IMR-90 (cell line): Measurements from ENCODE around the gene BAZ2B. TPM values are rescaled to one million over a fixed set of nuclear protein-coding genes. Genes with fewer than 3 reads are reported as not detected.

Experiments
- ATAC-seq: fragments of 200-7000 bp; cut with Tn5 transposase; 2 replicates; pipeline ENCODE4 v1.9.1; 2020; ENCODE audit warnings: low read depth, mild to moderate bottlenecking, moderate library complexity
- BruUV-seq: library from RNA; stranded (reverse); fragments of 400-500 nt; replicated peaks from 2 replicates; lab custom pipeline; 2021; lab: Mats Ljungman, UMichigan
- CTCF ChIA-PET: fragments of 300-600 bp; formaldehyde crosslinking; extraction: SDS; loops from one replicate; lab custom pipeline; 2021; ENCODE audit warnings: antibody characterized with exemption; lab: Yijun Ruan, JAX
- POLR2A ChIA-PET: fragments of 300-600 bp; sonication (Branson Sonifier 250); formaldehyde crosslinking; loops from one replicate; lab custom pipeline; 2022; ENCODE audit warnings: antibody characterized with exemption; ENCODE audit not compliant: unreplicated experiment; lab: Charles Lee
- DNase-seq: peaks from one replicate; pipeline ENCODE4 v3.0.0; 2013
- H2AFZ ChIP-seq: replicated peaks from 2 replicates; pipeline ENCODE3; 2013; ENCODE audit warnings: low read length, mild to moderate bottlenecking; ENCODE audit not compliant: poor library complexity
- H2AK5ac ChIP-seq: 2 replicates; pipeline ENCODE4 v1.6.1; 2013; ENCODE audit warnings: low read depth, low read length, inconsistent platforms
- H2AK9ac ChIP-seq: replicated peaks from 2 replicates; pipeline ENCODE3; 2013; ENCODE audit warnings: mild to moderate bottlenecking, low read depth, low read length, moderate library complexity; ENCODE audit not compliant: poor library complexity
- H2BK120ac ChIP-seq: 2 replicates; pipeline ENCODE4 v1.6.1; 2013; ENCODE audit warnings: low read depth, low read length, inconsistent platforms
- H2BK15ac ChIP-seq: 3 replicates; pipeline ENCODE4 v1.6.1; 2013; ENCODE audit warnings: low read depth, low read length, inconsistent platforms
- H2BK20ac ChIP-seq: 2 replicates; pipeline ENCODE4 v1.6.1; 2013; ENCODE audit warnings: low read depth, mild to moderate bottlenecking, inconsistent platforms, low read length, moderate library complexity
- H2BK5ac ChIP-seq: 2 replicates; pipeline ENCODE4 v1.6.1; 2013; ENCODE audit warnings: mild to moderate bottlenecking, low read depth, low read length, inconsistent platforms; ENCODE audit not compliant: poor library complexity, severe bottlenecking
- H3K14ac ChIP-seq: replicated peaks from 2 replicates; pipeline ENCODE4 v1.6.1; 2013; ENCODE audit warnings: low read depth, low read length, inconsistent platforms
- H3K18ac ChIP-seq: 2 replicates; pipeline ENCODE4 v1.6.1; 2013; ENCODE audit warnings: low read depth, low read length, control low read depth
- H3K23ac ChIP-seq: 2 replicates; pipeline ENCODE4 v1.6.1; 2013; ENCODE audit warnings: low read depth, low read length, inconsistent platforms
- H3K27ac ChIP-seq: 2 replicates; pipeline ENCODE4 v1.5.1; 2013; ENCODE audit warnings: mild to moderate bottlenecking, control low read depth, low read length; ENCODE audit not compliant: insufficient read depth
- H3K27me3 ChIP-seq: 2 replicates; pipeline ENCODE4 v1.6.1; 2013; ENCODE audit warnings: low read length; ENCODE audit not compliant: control insufficient read depth, insufficient read depth
- H3K36me3 ChIP-seq: 2 replicates; pipeline ENCODE4 v1.6.1; 2013; ENCODE audit warnings: low read length, mixed read lengths; ENCODE audit not compliant: control insufficient read depth, insufficient read depth
- H3K4ac ChIP-seq: 2 replicates; pipeline ENCODE4 v1.6.1; 2013; ENCODE audit warnings: low read depth, low read length, inconsistent platforms
- H3K4me1 ChIP-seq: 2 replicates; pipeline ENCODE4 v1.6.1; 2013; ENCODE audit warnings: low read length, mixed read lengths; ENCODE audit not compliant: control insufficient read depth, insufficient read depth
- H3K4me2 ChIP-seq: 2 replicates; pipeline ENCODE4 v1.6.1; 2013; ENCODE audit warnings: low read depth, mild to moderate bottlenecking, control low read depth, low read length, moderate library complexity
- H3K4me3 ChIP-seq: 2 replicates; pipeline ENCODE4 v1.5.1; 2013; ENCODE audit warnings: low read depth, mild to moderate bottlenecking, control low read depth, low read length, moderate library complexity; ENCODE audit not compliant: insufficient read depth
- H3K56ac ChIP-seq: 2 replicates; pipeline ENCODE4 v1.6.1; 2013; ENCODE audit warnings: low read length, inconsistent platforms; ENCODE audit not compliant: insufficient read depth; ENCODE audit errors: extremely low read depth
- H3K79me1 ChIP-seq, 2 experiments: 2 replicates each; pipeline ENCODE4 v1.6.1; 2013; ENCODE audit warnings: low read length in 2 of 2, inconsistent platforms in 1 of 2, low read depth in 1 of 2
- H3K9ac ChIP-seq: 2 replicates; pipeline ENCODE4 v1.6.1; 2013; ENCODE audit warnings: low read depth, low read length, control low read depth
- H3K9me1 ChIP-seq: 2 replicates; pipeline ENCODE4 v1.6.1; 2013; ENCODE audit warnings: low read length, inconsistent platforms; ENCODE audit not compliant: insufficient read depth
- H3K9me3 ChIP-seq: 2 replicates; pipeline ENCODE4 v1.6.1; 2013; ENCODE audit warnings: low read length; ENCODE audit not compliant: control insufficient read depth, insufficient read depth
- H4K20me1 ChIP-seq: 2 replicates; pipeline ENCODE4 v1.6.1; 2013; ENCODE audit warnings: low read length, inconsistent platforms; ENCODE audit not compliant: insufficient read depth
- H4K5ac ChIP-seq: 2 replicates; pipeline ENCODE4 v1.6.1; 2013; ENCODE audit warnings: mild to moderate bottlenecking, low read depth, low read length, control low read depth
- H4K8ac ChIP-seq, 2 experiments: 2 replicates each; pipeline ENCODE4 v1.6.1; 2013; ENCODE audit warnings: low read depth in 2 of 2, low read length in 2 of 2, control low read depth in 1 of 2, inconsistent platforms in 1 of 2
- H4K91ac ChIP-seq: 2 replicates; pipeline ENCODE4 v1.6.1; 2013; ENCODE audit warnings: low read depth, low read length, inconsistent platforms; ENCODE audit not compliant: insufficient read depth
- CEBPB ChIP-seq: IDR thresholded peaks from 2 replicates; pipeline ENCODE4 v1.6.1; 2012; ENCODE audit warnings: low read depth, low read length, improper control_type of control experiment
- CHD1 ChIP-seq: IDR thresholded peaks from 2 replicates; pipeline ENCODE4 v1.6.1; 2012; ENCODE audit warnings: low read depth, low read length, improper control_type of control experiment
- FOS ChIP-seq: fragments of 150-350 bp; IDR thresholded peaks from 2 replicates; pipeline ENCODE4 v1.6.1; 2016; ENCODE audit warnings: low read depth, low read length
- MAFK ChIP-seq: IDR thresholded peaks from 2 replicates; pipeline ENCODE4 v1.6.1; 2012; ENCODE audit warnings: low read depth, low read length, improper control_type of control experiment
- MXI1 ChIP-seq: IDR thresholded peaks from 2 replicates; pipeline ENCODE4 v1.6.1; 2012; ENCODE audit warnings: low read depth, mild to moderate bottlenecking, low read length, moderate library complexity, borderline replicate concordance
- POLR2A ChIP-seq: IDR thresholded peaks from 2 replicates; pipeline ENCODE4 v1.6.1; 2012; ENCODE audit warnings: mild to moderate bottlenecking, low read depth, low read length
- RFX5 ChIP-seq: IDR thresholded peaks from 2 replicates; pipeline ENCODE4 v1.8.0; 2012; ENCODE audit warnings: low read depth, mild to moderate bottlenecking, low read length, moderate library complexity
- SMC3 ChIP-seq: fragments of 150-350 bp; IDR thresholded peaks from 2 replicates; pipeline ENCODE4 v1.6.1; 2016; ENCODE audit warnings: low read depth, mild to moderate bottlenecking, antibody characterized with exemption, low read length, moderate library complexity
- WGBS, 2 experiments: methylation state at CpG; one replicate each; pipeline versions ENCODE4 v1.1.5 to v1.1.7; 2013; ENCODE audit warnings: missing lambda C conversion rate in 2 of 2; ENCODE audit not compliant: insufficient read length in 1 of 2; ENCODE audit errors: extremely low coverage in 2 of 2; 5-methylcytosine and 5-hydroxymethylcytosine counted together
- dilution Hi-C: fragments of 300-500 bp; cut with HindIII; formaldehyde crosslinking; loops from one replicate; pipeline ENCODE4 v1.14.3; 2018; ENCODE audit warnings: low sequenced_read_pairs; ENCODE audit not compliant: unreplicated experiment
- in situ Hi-C: fragments of 300-500 bp; cut with MboI; formaldehyde crosslinking; loops from 3 replicates; pipeline ENCODE4 v1.14.3; 2019; ENCODE audit warnings: low sequenced_read_pairs, inconsistent platforms, mixed read lengths
- intact Hi-C: fragments of 100-400 bp; cut with micrococcal nuclease; formaldehyde crosslinking; loops from 2 replicates; pipeline ENCODE4 v1.10.0; 2022
- polyA plus RNA-seq, 3 experiments: library from polyadenylated mRNA; depleted of rRNA; stranded (reverse); fragments of >200 nt; gene quantifications; 2 replicates each; pipeline ENCODE4 v1.2.3, GENCODE V29; 2012; ENCODE audit warnings: low replicate concordance in 1 of 3
- total RNA-seq: library from RNA; depleted of rRNA; stranded (reverse); fragments of >200 nt; gene quantifications from 2 replicates; pipeline ENCODE4 v1.2.3, GENCODE V29; 2012
- TF ChIP-seq, protein P1 (sequence below): conservative IDR thresholded peaks from 2 replicates; pipeline ENCODE4 v1.5.1; 2012; ENCODE audit warnings: mild to moderate bottlenecking, low read depth, low read length, improper control_type of control experiment
- TF ChIP-seq, protein P2 (sequence below): fragments of 150-350 bp; IDR thresholded peaks from 2 replicates; pipeline ENCODE4 v1.6.1; 2016; ENCODE audit warnings: low read depth, mild to moderate bottlenecking, low read length, moderate library complexity, borderline replicate concordance
- TF ChIP-seq, protein P3 (sequence below): fragments of 150-350 bp; IDR thresholded peaks from 2 replicates; pipeline ENCODE4 v1.6.1; 2017; ENCODE audit warnings: mild to moderate bottlenecking, antibody characterized with exemption, low read length, low read depth

BAZ2B gene
- total and polyA plus RNA-seq, 2 of the 4 experiments (the other 2 are of a cell fraction): 8.9 to 42.1 TPM

DNA sequence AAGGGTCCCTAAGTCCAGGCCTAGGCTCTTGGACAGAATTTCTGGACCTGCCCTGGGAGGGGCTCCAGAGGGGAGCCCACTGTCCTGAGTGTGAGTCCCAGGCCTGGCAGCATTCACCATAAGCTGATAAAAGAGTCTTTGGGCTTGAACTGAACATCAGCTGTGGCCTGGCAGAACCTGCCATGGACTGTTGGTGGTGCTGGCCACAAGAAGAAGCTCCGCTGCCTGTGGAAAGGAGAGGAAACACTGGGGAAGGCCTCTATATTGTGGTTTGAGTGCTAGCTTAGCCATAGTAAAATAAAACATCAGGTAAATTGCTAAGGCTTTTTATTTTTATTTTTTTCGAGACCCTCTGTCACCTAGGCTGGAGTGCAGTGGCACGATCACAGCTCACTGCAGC lies 20.9 kb upstream of the BAZ2B start:
- dilution Hi-C loops: no loop called here
- peaks cover 5% of the 10 kb centered on the region for H3K4me1 ChIP-seq
- H4K5ac ChIP-seq: no peak overlapping the region
- intact Hi-C loops: no loop called here
- no peak overlapping the region for H2BK5ac ChIP-seq
- H3K23ac ChIP-seq: no peak overlapping the region
- no peak overlapping the region for H2BK120ac ChIP-seq
- in situ Hi-C loops: no loop called here
- H3K18ac ChIP-seq: no peak overlapping the region
- no peak overlapping the region for H3K4me2 ChIP-seq
- no peak overlapping the region for H3K9ac ChIP-seq
- BruUV-seq: no TSS peak
- POLR2A ChIA-PET: no interaction called here
- DNase-seq (no peak), ATAC-seq (no peak)
- H2BK20ac ChIP-seq: no peak overlapping the region
- no peak overlapping the region for H2AK9ac ChIP-seq
- H3K9me1 ChIP-seq: peaks cover 3% of the 10 kb centered on the region; the same call in 1 of the 2 replicates
- no peak overlapping the region for H3K27ac ChIP-seq
- TF ChIP-seq FOS: no peak
- TF ChIP-seq, protein P1, sequence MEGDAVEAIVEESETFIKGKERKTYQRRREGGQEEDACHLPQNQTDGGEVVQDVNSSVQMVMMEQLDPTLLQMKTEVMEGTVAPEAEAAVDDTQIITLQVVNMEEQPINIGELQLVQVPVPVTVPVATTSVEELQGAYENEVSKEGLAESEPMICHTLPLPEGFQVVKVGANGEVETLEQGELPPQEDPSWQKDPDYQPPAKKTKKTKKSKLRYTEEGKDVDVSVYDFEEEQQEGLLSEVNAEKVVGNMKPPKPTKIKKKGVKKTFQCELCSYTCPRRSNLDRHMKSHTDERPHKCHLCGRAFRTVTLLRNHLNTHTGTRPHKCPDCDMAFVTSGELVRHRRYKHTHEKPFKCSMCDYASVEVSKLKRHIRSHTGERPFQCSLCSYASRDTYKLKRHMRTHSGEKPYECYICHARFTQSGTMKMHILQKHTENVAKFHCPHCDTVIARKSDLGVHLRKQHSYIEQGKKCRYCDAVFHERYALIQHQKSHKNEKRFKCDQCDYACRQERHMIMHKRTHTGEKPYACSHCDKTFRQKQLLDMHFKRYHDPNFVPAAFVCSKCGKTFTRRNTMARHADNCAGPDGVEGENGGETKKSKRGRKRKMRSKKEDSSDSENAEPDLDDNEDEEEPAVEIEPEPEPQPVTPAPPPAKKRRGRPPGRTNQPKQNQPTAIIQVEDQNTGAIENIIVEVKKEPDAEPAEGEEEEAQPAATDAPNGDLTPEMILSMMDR: no peak
- no peak for TF ChIP-seq MXI1
- no peak for TF ChIP-seq RFX5
- TF ChIP-seq, protein P2, sequence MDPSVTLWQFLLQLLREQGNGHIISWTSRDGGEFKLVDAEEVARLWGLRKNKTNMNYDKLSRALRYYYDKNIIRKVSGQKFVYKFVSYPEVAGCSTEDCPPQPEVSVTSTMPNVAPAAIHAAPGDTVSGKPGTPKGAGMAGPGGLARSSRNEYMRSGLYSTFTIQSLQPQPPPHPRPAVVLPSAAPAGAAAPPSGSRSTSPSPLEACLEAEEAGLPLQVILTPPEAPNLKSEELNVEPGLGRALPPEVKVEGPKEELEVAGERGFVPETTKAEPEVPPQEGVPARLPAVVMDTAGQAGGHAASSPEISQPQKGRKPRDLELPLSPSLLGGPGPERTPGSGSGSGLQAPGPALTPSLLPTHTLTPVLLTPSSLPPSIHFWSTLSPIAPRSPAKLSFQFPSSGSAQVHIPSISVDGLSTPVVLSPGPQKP: no peak
- TF ChIP-seq SMC3: no peak
- no peak for TF ChIP-seq MAFK
- TF ChIP-seq, protein P3, sequence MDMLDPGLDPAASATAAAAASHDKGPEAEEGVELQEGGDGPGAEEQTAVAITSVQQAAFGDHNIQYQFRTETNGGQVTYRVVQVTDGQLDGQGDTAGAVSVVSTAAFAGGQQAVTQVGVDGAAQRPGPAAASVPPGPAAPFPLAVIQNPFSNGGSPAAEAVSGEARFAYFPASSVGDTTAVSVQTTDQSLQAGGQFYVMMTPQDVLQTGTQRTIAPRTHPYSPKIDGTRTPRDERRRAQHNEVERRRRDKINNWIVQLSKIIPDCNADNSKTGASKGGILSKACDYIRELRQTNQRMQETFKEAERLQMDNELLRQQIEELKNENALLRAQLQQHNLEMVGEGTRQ: no peak
- no peak for TF ChIP-seq CEBPB
- no peak for TF ChIP-seq POLR2A
- no peak for TF ChIP-seq CHD1
- no peaks in the 10 kb centered on the region for H3K27me3 ChIP-seq
- 0 out of 4 replicates have a peak, but pooled peaks cover 0 to 6% of the 10 kb centered on the region in 2 experiments for H3K79me1 ChIP-seq
- no peak overlapping the region for H4K91ac ChIP-seq
- H3K4me3 ChIP-seq: no peak overlapping the region
- CTCF ChIA-PET: no interaction called here
- no peak overlapping the region for H3K14ac ChIP-seq
- H4K20me1 ChIP-seq: no peaks in the 10 kb centered on the region
- no peak overlapping the region for H2AK5ac ChIP-seq
- no peak overlapping the region for H3K56ac ChIP-seq
- H3K36me3 ChIP-seq: no peaks in the 10 kb centered on the region
- no peak overlapping the region for H3K4ac ChIP-seq
- WGBS, 2 experiments: 100% methylated on average over 1 of the region's 3 CpGs; no CpG with 5 or more reads in 1 of the 2 experiments
- no peaks in the 10 kb centered on the region for H3K9me3 ChIP-seq
- no peak overlapping the region for H2BK15ac ChIP-seq
- no peak overlapping the region for H2AFZ ChIP-seq
- H4K8ac ChIP-seq: no peak overlapping the region
